Activated gamma-delta T cell treated with anti-CD3 and anti-CD28 coated beads, Interleukin-2, amount 50 U/mL, for 16 hours (primary cell): ENCODE data around the gene TUBGCP6.

ENCODE experiments used
- DNase-seq: peaks from one replicate; pipeline ENCODE4 v3.0.0-alpha.2; 2020; ENCODE audit warnings: low read depth

The TUBGCP6 gene

DNA sequence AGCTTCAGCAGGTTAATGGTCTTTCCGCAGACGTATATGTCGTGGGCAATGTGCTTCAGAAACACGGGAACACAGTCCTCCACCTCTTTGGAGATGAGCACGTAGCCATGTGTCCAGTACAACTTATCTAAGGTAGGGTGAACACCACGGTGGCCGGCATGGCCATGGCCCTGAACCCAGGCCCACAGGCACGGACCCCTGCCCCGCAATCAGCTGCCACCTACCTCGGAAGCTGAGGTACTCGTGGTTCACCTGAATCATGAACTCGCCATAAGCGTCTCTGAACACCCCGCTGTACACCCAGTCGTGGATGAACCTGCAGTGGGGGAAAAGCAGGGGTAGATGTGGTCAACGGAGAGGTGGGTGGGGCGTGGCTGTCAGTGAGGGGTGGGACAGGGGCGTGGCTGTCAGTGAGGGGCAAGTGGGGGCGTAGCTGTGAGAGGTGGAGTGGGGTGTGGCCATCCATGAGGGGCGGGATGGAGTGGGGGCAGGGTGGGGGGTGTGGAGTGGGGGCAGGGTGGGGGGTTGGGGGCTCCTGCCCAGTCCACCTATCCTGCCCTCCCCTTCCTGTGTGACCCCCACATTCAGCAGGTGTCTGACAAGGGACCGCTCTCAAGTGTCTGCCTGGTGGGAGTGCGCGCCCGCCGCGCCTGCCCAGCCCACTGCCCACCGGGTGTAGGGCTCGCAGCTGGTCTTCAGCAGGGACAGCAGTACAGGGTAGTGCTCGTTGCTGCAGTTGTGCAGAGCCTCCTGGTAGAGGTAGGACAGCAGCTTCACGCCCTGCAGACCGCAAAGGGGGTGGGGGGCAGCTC lies 18.6 kb downstream of the TUBGCP6 start:
- DNase-seq = no peak

DNA sequence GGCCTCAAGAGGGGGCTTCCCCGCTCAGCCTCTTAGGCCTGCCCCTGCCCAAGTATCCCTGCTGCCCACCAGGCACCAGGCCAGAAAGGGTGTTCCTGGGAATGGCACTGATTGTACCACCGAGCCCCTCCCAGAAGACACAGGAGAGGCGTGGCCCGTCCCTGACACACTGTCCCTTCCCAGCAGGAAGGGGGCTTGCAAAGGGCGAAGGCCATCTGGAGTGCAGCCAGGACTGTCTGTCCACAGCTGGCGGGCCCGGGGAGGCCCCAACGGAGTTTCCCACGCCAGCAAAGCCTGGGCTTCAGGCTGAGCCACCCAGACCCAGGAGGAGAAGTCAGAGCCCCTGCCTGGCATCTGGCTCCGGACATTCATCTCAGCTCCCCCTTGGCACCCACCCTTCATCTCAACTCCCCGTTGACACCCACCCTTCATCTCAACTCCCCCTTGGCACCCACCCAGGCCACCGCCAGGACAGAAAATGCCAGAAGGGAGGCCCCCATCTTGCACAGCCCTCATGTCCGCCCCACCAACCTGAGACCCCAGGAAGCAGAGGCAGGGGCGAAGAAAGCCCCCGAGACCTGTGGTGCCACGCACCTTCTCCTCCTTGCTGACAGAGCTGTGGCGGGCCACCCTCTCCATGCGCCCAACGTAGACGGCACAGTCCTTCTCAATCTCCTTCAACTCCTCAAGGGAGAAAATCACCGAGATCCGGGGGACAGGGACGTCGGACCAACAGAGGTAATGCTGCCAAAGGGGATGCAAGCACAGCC lies 19.4 kb downstream of the TUBGCP6 start:
- no peak for DNase-seq

DNA sequence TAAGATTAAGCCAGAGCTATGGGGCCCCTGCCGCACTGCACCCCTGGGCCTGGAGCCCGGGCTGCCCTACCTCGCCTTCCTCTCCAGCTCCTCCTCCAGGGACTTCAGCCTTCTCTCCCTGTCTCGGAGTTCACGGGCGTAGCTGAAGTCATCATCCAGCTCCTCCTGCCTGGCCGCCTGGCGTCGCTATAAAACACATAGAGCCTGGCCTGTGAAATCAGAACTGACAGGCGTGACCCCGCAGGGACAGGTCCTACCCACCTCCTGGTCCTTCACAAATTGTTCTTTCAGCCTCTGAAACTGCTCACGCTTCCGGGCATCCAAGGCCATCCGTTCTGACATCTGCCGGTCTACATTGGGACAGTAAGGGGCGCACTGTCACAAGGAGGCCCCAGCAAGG lies 20.8 kb downstream of the TUBGCP6 start:
- no peak for DNase-seq

DNA sequence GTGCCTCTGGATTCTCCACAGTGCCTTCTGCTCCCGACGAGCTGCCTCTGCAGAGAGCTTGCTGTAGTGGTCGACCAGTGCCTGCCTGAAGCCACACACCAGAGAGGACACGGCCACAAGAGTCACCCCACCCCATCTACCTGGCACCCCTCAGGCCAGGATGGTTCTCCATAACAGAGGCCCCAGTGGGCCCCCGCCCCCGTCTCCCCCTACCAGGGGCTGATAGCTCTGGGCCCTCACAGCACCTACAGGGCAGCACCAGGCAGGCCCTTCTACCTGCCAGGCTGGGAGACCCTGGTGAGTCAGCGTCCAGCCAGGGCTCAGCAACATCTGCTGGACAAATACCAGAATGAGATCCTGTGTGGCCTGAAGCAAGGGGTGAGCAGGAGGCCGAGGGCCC lies 22.3 kb downstream of the TUBGCP6 start:
- no peak for DNase-seq

DNA sequence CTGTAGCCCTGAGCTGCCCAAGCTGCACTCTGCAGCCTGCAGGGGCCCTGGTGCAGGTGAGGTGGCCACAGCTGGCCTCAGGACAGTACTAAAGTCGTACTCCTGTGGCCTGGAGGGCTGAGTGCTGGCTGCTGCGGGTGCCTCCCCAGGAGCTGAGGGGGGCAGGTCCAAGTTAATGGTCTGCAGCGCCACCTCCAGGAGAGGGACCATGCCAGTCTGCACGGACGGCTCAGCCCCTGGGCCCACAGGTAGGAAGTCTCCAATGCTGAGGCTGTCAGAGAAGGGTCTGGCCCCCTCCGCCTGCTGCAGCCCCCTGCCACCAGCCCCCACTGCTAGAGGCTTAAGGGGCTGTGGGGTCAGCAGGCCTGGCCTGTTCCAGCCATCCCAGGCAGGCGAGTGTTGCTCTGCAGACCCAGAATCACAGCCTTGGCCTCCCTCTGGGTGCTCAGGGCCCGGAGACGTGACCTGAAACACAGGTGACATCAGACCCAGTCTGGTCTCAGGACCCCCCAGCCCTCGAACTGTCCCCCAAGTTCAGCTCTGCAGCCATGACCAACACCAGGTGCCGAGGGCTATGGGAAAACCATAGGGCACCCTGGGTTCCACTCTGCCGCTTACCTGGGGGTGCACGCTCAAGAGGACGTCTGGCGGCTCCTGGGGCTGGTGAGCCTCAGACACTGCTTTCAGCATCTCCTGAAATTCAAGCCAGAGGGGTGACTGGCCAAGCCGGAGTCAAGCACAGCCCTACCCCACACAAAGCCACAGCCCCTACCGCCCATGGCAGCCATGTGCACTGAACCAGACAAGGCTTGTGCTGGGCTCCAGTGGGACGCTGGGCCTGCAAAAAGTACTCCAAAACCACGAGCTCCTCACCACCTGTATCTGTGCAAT lies 23.2 kb downstream of the TUBGCP6 start:
- DNase-seq = no peak

DNA sequence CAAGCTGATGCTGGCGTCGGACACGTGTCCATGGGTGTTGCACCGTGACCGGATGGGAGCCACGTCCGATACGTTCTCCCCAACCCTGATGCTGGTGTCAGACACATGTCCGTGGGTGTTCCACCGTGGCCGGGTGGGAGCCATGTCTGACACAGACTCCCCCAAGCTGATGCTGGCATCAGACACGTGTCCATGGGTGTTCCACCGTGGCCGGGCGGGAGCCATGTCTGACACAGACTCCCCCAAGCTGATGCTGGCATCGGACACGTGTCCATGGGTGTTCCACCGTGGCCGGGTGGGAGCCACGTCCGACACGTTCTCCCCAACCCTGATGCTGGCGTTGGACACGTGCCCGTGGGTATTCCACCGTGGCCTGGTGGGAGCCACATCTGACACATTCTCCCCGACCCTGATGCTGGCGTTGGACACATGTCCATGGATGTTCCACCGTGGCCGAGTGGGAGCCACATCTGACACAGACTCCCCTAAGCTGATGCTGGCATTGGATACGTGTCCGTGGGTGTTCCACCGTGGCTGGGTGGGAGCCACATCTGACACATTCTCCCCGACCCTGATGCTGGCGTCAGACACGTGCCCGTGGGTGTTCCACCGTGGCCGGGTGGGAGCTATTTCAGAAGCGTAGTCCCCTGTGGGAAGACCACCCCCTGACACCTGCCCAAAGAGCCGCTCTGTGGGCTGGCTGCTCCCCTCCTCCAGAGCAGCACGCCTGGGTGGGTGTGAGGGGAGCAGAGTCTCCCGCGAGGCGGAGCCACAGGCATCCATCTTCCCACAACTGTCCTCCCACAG lies 24.0 kb downstream of the TUBGCP6 start:
- no peak for DNase-seq

DNA sequence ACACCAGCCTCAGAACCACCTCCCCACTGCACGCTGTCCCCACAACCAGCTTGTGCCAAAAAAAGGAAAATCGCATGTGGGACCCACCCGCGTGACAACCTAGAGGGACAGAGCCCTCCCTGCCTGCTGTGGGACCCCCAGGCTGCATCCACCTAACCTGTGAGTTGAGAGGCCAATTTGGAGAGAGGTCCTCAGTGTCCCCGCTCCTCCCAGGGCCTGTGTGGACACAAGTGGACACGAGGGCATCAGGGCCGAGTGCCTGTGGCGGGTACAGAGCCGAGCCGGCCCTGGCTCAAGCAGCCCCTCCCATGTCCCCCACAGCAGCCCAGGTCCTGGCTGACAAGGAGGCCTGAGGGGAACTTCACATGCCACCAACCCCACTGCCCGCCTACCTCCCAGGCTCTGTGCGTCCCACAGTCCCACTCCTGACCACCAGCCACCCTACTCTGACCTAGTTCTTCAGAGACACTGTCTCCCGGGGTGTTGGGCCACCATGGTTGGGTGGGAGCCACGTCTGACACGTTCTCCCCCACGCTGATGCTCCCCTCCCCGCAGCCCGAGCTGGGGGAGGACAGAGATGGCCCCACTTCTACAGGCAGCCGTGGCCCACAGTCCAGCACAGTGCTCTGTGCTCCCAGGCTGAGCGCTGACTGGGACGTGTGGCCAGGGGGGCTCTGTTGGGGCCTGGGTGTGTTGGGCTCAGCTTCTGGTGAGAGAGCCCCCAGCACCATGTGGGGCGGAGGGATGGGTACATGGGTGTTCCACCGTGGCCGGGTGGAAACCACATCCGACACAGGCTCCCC lies 24.8 kb downstream of the TUBGCP6 start:
- DNase-seq = no peak

DNA sequence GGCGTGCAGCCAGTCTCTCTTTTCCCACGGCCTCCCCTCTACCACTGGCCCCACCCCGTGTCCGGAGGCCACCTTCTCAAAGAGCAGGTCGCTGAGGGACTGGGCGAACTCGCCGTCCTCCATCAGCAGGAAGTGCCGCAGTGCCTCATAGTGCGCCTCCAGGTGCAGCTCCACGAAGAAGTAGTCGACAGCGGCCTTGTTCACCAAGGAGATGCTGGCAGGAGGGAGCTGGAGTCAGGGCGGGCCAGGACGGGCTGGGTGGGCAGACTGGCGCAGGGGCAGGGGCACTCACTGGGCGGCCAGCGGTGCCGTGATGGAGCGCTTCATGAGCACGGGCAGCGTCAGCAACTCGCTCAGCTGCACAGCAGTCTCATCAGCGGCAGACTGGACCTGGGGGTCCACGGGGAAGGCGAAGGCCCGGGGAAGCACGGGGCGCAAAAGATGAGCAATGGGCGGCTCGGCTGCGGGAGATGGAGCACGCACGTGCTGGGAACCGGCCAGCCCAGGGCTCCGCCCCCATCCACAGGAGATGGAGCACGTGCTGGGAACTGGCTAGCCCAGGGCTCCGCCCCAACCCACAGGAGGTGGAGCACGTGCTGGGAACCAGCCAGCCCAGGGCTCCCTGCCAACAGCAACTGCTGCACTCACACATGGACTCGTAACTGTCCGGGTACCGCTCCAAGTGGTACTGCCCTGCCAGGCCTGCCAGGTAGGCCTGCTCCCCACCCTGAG lies 25.7 kb downstream of the TUBGCP6 start:
- DNase-seq = no peak

DNA sequence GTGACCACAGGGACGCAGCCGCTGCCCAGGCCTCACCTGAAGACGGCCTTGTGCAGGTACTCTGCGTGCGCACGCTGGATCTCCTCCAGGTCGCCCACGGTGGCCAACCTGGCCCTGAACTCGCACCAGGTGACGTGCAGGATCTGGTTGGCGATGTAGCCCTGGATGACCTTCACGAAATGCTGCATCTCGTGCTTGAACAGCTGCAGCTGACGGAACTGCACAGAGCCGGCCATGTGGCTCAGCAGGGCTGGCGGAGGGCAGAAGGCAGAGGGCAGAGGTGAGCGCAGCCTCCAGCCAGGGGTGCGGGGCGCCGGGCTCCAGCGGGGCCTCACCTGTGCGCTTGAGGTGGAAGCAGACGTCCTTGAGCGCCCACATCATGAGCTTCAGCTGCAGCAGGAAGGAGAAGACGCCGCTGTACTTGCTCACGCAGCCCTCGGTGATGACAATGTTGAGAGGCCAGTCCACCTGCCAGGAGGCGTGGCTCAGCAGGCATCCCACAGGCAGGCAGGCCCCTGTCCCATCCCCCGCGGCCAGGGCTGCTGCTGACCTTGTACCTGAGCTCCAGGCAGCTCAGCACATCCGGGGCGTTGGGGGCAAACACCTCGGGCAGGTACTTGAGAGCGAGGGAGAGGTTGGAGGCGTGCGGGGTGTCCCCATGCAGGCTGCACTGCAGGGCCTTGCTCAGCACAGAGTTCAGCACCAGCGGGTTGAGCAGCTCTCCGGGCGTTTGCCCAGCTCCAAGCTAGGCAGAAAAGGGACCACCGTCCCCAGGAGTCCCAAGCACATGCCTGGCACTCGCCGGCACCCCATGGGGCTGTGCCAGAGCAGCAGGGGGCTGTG lies 26.4 kb downstream of the TUBGCP6 start:
- no peak for DNase-seq

DNA sequence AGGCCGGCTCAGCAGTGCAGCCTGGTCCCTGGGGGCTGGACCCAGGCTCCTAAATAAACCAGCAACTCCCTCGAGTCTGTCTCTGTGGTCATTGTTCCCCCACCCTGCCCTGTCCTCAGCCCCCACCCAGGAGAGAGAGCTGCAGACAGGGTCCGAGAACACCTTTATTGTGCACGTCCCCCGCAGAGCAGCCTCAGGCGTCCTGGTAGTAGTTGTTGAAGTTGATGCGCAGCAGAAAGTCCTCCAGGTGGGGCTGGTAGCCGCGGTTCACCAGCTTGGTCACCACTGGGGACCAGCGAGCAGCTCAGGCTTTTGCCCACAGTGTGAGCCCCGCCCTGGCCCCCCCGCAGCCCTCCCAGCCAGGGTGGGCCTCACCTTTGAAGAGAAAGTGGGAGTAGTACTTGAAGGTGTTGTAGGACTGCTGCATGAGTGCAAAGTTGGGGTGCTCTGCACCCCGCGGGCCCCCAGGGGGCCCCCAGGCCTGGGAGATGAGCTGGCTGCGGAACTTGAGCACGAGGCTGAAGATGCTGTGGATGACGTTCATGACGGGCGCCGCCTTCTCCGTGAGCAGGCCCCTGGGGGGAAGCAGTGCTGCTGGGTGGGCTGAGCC lies 27.2 kb downstream of the TUBGCP6 start:
- DNase-seq = no peak

DNA sequence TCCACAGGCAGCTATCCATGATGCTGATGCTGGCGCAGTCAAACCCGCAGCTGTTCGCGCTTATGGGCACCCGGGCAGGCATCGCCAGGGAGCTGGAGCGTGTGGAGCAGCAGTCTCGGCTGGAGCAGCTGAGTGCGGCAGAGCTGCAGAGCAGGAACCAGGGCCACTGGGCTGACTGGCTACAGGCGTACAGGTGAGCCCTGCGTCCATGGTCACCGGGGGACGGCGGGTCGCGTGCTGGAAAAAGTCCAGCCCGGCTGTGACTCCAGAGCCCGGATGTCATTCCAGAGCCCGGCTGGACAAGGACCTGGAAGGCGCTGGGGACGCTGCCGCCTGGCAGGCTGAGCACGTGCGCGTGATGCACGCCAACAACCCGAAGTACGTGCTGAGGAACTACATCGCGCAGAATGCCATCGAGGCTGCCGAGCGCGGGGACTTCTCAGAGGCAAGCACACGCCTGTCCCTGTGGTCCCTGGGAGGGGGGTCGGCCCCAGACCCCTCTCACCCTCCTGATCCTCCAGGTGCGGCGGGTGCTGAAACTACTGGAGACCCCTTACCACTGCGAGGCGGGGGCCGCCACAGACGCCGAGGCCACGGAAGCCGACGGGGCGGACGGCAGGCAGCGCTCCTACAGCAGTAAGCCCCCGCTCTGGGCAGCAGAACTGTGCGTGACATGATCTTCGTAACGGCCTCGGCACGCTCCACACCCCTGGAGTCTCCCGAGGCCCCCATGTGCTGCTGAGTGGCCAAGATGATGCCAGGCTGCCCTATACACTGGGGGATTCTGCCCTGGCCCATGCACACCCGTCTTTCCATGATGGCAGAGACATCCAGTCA lies 27.9 kb downstream of the TUBGCP6 start:
- no peak for DNase-seq

DNA sequence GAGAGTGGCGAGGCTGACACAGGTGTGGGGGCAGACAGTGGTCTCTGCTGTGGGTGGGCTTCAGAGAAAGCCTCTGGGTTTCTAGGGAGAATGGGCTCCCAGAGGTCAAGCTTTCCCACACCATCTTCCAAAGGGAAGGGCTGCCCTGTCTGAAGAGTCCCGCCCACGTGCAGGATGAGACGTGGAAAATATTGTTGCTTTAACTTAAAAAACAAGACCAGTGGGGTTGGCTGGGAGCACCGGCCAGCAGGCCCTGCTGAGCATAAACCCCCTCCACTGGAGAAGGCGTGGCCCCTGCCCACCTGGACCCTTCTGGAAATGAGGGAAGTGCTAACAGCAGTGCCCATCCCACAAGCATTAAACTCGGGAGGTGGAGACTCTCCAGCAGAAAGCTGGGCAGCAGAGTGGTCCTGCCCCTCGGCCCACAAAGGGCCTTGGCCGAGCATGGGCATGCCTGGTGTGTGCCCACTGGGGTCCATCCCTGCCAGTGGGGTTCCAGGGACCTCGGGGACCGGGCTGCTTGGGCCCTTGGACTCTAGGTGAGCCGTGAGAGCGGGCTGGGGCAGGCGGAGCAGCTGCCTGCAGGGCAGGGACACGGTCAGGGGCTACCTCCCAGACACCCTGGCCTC lies 28.7 kb downstream of the TUBGCP6 start:
- DNase-seq = no peak

DNA sequence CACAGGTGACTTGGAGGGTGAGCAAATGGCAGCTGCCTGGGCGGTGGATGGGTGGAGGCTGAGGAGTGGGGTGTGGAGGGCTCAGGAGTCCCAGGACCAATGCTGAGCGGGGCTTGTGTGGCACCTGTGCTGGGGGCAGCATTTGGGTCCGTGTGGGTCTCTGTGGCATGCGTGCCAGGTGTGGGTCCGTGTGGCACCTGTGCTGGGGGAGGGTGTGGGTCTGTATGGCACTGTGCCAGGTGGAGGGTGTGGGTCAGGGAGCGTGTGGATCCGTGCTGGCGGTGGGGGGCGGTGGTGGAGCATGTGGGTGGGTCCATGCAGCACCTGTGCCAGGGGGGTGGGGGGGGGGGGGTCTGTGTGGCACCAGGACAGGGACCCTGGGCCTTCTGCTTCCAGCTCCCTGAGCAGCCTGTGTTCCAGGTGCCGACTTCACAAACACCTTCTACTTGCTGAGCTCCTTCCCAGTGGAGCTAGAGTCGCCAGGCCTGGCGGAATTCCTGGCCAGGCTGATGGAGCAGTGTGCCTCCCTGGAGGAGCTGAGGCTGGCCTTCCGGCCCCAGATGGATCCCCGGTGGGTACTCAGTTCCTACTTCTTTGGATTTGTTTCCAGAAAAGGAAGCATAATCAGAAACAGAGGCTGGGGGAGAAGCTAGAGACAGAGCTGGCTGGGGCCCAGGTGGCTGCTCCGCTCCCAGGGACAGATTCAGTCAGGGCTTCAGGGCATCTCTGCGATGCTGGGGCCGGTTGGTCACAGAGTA lies 29.3 kb downstream of the TUBGCP6 start:
- no peak for DNase-seq

DNA sequence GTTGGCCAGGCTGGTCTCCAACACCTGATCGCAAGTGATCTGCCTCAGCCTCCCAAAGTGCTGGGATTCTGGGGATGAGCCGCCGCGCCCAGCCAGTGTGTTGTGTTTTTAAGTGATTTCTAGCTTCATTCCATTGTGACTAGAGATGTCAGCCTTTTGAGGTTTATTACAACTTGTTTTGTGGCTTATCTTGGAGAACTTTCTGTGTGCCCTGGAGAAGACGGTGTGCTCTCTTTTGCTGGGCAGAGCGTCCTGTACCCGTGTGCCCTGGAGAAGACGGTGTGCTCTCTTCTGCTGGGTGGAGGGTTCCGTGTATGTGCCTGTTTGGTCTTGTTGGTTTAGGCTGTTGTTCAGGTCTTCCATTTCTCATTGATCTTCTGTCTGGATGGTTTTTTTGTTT lies 31.6 kb downstream of the TUBGCP6 start:
- no peak for DNase-seq

DNA sequence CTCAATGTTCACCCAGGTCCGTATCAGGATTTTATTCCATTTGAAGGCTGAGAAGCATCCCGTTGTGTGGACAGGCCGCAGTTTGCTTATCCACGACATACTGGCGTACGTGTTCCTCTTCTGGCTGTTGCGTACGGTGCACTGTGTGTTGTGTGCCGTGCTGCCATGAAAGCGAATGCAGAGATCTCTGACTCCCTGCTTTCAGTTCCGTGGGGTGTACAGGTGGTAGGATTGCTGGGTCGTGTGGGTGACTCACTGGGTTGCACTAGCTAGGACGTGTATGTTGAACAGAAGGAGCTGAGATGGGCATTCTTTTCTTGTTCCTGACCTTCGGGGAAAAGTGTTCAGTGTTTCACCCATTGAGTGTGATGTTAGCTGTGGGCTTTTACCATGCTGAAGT lies 33.7 kb downstream of the TUBGCP6 start:
- DNase-seq = no peak

DNA sequence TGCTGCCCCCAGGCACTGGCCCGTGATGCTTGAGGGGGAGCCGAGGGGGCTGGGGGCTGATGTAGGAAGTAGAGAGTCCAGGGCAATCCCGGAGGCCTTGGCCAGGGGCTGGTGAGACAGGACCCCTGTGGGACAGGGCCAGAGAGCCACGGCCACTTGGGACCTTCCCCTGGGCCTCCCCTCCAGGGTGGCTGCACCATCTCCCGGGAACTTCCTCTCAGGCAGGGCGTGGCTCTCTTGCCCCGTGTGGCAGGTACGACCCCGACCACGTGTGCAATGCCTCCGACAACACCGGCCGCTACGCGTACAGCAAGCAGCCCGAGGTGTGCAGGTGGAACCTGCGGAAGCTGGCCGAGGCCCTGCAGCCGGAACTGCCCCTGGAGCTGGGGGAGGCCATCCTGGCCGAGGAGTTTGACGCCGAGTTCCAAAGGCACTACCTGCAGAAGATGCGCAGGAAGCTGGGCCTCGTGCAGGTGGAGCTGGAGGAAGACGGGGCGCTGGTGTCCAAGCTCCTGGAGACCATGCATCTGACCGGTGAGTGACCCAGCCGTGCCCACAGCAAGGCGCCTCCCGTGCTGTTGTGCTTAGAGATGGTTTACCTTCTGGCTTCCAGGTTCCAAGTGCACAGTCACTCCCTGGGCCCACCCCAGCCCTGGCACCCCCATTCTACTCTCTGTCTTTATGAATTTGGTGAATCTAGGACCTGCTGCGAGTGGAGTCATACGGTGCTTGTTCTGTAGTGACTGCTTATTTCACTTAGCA lies 34.3 kb downstream of the TUBGCP6 start:
- DNase-seq = no peak
